ENCODE data around the gene AKT1S1. TPM values are rescaled to one million over a fixed set of nuclear protein-coding genes. Genes with fewer than 3 reads are reported as not detected.
A peak's percentile ranks its signal among the peaks of the same experiment; 100 is the strongest.

Gene AKT1S1
- total and polyA plus RNA-seq, 7 donors: 48.0 to 103 (median 57.7) TPM

DNA sequence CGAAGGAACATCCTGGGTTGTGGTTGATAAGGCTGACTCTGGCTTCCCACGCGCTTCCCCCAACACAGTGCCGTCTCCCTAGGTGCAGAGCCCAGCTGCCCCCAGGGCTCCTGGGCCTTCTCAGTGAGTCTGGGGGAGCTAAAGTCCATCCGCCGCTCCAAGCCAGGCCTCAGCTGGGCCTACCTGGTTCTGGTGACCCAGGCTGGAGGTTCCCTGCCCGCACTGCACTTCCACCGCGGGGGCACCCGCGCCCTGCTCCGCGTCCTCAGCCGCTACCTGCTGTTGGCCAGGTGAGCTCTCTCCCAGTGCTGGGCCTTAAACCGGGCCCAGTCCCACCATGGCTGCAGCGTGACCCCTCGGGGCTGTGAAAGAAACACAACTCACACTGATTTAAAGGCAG is 4.0 kb upstream of the AKT1S1 start:
- H3K9me3 ChIP-seq: no peaks in the 10 kb centered on the region
- peaks cover 15% of the 10 kb centered on the region for H3K4me1 ChIP-seq
- no peak overlapping the region for H3K4me3 ChIP-seq
- H3K27ac ChIP-seq: no peak overlapping the region
- H3K27me3 ChIP-seq (ENCODE audit: insufficient read depth in 3 of 3, low read length in 2 of 3): no peaks in the 10 kb centered on the region
- intact Hi-C loops (cut with DNase I): no loop called here
- no peak for TF ChIP-seq CTCF (IDR thresholded peaks at IDR 0.05)
- DNase-seq (peak in 1 of 2 donors; percentile 51), ATAC-seq (no peak)
- H3K36me3 ChIP-seq (ENCODE audit: insufficient read depth in 1 of 2, low read depth in 1 of 2): peaks cover 14 to 78% of the 10 kb centered on the region in 2 donors
- WGBS, 3 donors: 94 to 98% (median 94%) methylated on average over 16 to 17 of the region's 17 CpGs

GRCh38 chr19:49880162-49880869 is 3.2 kb upstream of the AKT1S1 start:
- Histone ChIP-seq H3K27me3 (ENCODE audit: insufficient read depth in 3 of 3, low read length in 2 of 3) (no peaks in the 10 kb centered on the region), H3K27ac (no peak overlapping the region), H3K36me3 (ENCODE audit: insufficient read depth in 1 of 2, low read depth in 1 of 2) (peaks cover 14 to 70% of the 10 kb centered on the region in 2 donors), H3K4me3 (no peak overlapping the region), H3K4me1 (peaks cover 19% of the 10 kb centered on the region), H3K9me3 (no peaks in the 10 kb centered on the region)
- intact Hi-C loops (cut with DNase I): no loop called here
- peak in 1 of 2 donors; percentile 42 for DNase-seq
- WGBS, 3 donors: 88 to 90% (median 89%) methylated on average over 10 of the region's 10 CpGs
- no peak for ATAC-seq
- no peak for TF ChIP-seq CTCF (IDR thresholded peaks at IDR 0.05)

GRCh38 chr19:49879243-49879963 is 2.2 kb upstream of the AKT1S1 start:
- peak in 1 of 2 donors; percentile 54 for DNase-seq
- no peaks in the 10 kb centered on the region for H3K27me3 ChIP-seq (ENCODE audit: insufficient read depth in 3 of 3, low read length in 2 of 3)
- intact Hi-C loops (cut with DNase I): loop anchor here in 1 of 2 donors (5.0 kb wide), 1 partner anchor 382 kb away; the partner anchor contains the start of gene RPS11
- peak overlapping the region; percentile 12 for H3K27ac ChIP-seq
- ATAC-seq: no peak
- no peak for TF ChIP-seq CTCF (IDR thresholded peaks at IDR 0.05)
- 91 to 93% (median 93%) methylated on average over 12 of the region's 12 CpGs for WGBS, 3 donors
- no peaks in the 10 kb centered on the region for H3K9me3 ChIP-seq
- H3K4me1 ChIP-seq: peaks cover 28% of the 10 kb centered on the region
- peak overlapping the region; percentile 69 for H3K4me3 ChIP-seq
- H3K36me3 ChIP-seq (ENCODE audit: insufficient read depth in 1 of 2, low read depth in 1 of 2): peaks cover 14 to 64% of the 10 kb centered on the region in 2 donors

DNA sequence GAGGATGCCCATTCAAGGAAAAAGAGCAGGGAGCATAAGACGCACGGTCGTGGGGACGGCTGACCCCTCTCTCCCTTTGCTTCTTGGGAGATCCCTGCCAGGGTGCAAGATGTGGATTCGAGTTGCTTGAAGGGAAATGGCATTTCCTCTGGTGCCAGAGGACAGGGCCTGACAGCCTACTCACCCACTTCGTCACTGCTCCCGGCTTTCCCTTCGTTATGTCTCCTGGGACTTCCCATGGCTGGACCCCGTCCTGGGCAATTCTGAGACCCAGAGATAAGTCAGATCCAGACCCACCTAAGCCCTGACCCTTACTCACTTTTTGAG is 1.6 kb upstream of the AKT1S1 start:
- DNase-seq (peak in 1 of 2 donors; percentile 53), ATAC-seq (no peak)
- 76 to 80% (median 79%) methylated on average over 9 of the region's 9 CpGs for WGBS, 3 donors
- peaks cover 7 to 60% of the 10 kb centered on the region in 2 donors for H3K36me3 ChIP-seq (ENCODE audit: insufficient read depth in 1 of 2, low read depth in 1 of 2)
- intact Hi-C loops (cut with DNase I): loop anchor here in 1 of 2 donors (5.0 kb wide), 1 partner anchor 381 kb away; the partner anchor contains the start of gene RPS11
- H3K4me3 ChIP-seq: peak overlapping the region; percentile 69
- H3K9me3 ChIP-seq: no peaks in the 10 kb centered on the region
- H3K27me3 ChIP-seq (ENCODE audit: insufficient read depth in 3 of 3, low read length in 2 of 3): no peaks in the 10 kb centered on the region
- peaks cover 35% of the 10 kb centered on the region for H3K4me1 ChIP-seq
- H3K27ac ChIP-seq: peak overlapping the region; percentile 92
- no peak for TF ChIP-seq CTCF (IDR thresholded peaks at IDR 0.05)

Data from psoas muscle (tissue), 8 donors.